HG02588 (cell line): Measurements from ENCODE around the gene ZNF839.

Experiments
- ATAC-seq: cut with Tn5 transposase; IDR thresholded peaks from one replicate; pipeline ENCODE4 v1.9.1; 2021; ENCODE audit warnings: mild to moderate bottlenecking, moderate library complexity; ENCODE audit not compliant: unreplicated experiment

ZNF839 gene

GRCh38 chr14:102377696-102378095, 58.1 kb downstream of the ZNF839 start:
- ATAC-seq: no peak

DNA sequence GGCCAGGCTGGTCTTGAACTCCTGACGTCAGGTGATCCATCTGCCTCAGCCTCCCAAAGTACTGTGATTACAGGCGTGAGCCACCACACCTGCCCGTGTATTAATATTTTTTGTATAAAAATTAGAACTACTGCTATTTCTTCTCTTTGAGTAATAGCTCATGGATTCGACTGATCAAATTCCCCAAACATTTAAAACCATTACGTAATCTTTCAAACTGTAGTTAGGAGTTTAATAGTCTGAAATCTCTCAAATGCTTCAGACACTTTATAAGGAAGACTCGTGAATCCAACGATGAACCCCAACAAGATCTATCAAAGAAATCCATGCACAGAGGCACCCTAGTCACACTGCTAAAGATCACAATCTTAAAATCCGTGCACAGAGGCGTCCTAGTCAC, 59.3 kb downstream of the ZNF839 start:
- no peak for ATAC-seq

GRCh38 chr14:102387086-102387485, 67.5 kb downstream of the ZNF839 start:
- no peak for ATAC-seq

- ATAC-seq: no peak
Measured at GRCh38 chr14:102389246-102389645, 69.7 kb downstream of the ZNF839 start.

- ATAC-seq: no peak
Measured at GRCh38 chr14:102390064-102390855, 70.7 kb downstream of the ZNF839 start.
